Activated naive CD8-positive, alpha-beta T cell treated with anti-CD3 and anti-CD28 coated beads, Interleukin-2, amount 10 ng/mL, durations not matched to agents 7 days and 5 days (primary cell): ENCODE measurements around the gene ADISSP. TPM values are rescaled to one million over a fixed set of nuclear protein-coding genes. Genes with fewer than 3 reads are reported as not detected.

Source experiments
- ATAC-seq: fragments of 150-1000 bp; cut with Tn5 transposase; one replicate; pipeline ENCODE4 v1.10.0; 2021; ENCODE audit warnings: low read depth, moderate library complexity
- POLR2A ChIA-PET: fragments of 350-600 bp; sonication (Branson Sonifier 250); formaldehyde crosslinking; loops from one replicate; lab custom pipeline; 2021; ENCODE audit warnings: antibody characterized with exemption; lab: Charles Lee
- DNase-seq: peaks from one replicate; pipeline ENCODE4 v3.0.0; 2021
- H3K27ac Mint-ChIP-seq: one replicate; pipeline ENCODE4 v1.8.0; 2022; ENCODE audit warnings: mild to moderate bottlenecking, mixed read lengths
- H3K27me3 Mint-ChIP-seq: one replicate; pipeline ENCODE4 v1.8.0; 2022; ENCODE audit warnings: mild to moderate bottlenecking, moderate library complexity, mixed read lengths
- H3K36me3 Mint-ChIP-seq: one replicate; pipeline ENCODE4 v1.8.0; 2021; ENCODE audit warnings: mild to moderate bottlenecking, mixed read lengths
- H3K4me1 Mint-ChIP-seq: one replicate; pipeline ENCODE4 v1.8.0; 2021; ENCODE audit warnings: mixed read lengths
- H3K4me3 Mint-ChIP-seq: one replicate; pipeline ENCODE4 v1.8.0; 2022; ENCODE audit warnings: mild to moderate bottlenecking, moderate library complexity, mixed read lengths
- H3K9me3 Mint-ChIP-seq: one replicate; pipeline ENCODE4 v1.8.0; 2021; ENCODE audit warnings: mixed read lengths
- total RNA-seq, 2 experiments: library from RNA; stranded (reverse); gene quantifications; one replicate each; pipeline ENCODE4 v1.2.3, GENCODE V29; 2021

The ADISSP gene
- total RNA-seq, 2 experiments from 2014 or later = 21.9 to 22.1 TPM

- Mint-ChIP-seq H3K27me3 (no peaks in the 10 kb centered on the region), H3K27ac (no peak overlapping the region), H3K36me3 (peaks cover 2% of the 10 kb centered on the region), H3K9me3 (no peaks in the 10 kb centered on the region), H3K4me3 (no peak overlapping the region), H3K4me1 (peaks cover 7% of the 10 kb centered on the region)
- POLR2A ChIA-PET = interaction anchor here (0.6 to 1.7 kb wide), 3 partner anchors 12 to 1375 kb away, joined by 3 to 5 read pairs (median 4); partner anchors contain the start of gene ADISSP
- ATAC-seq (no peak), DNase-seq (no peak)
Measured at GRCh38 chr20:3755814-3756480, 11.6 kb downstream of the ADISSP start.

GRCh38 chr20:3755269-3755668 is 12.3 kb downstream of the ADISSP start:
- Mint-ChIP-seq H3K4me3 (no peak overlapping the region), H3K27me3 (no peaks in the 10 kb centered on the region), H3K27ac (no peak overlapping the region), H3K4me1 (peaks cover 7% of the 10 kb centered on the region), H3K9me3 (no peaks in the 10 kb centered on the region), H3K36me3 (peaks cover 2% of the 10 kb centered on the region)
- POLR2A ChIA-PET = interaction anchor here (0.5 to 1.7 kb wide), 2 partner anchors 12 to 427 kb away, joined by 4 read pairs; partner anchors contain the start of gene ADISSP
- no peak for ATAC-seq
- no peak for DNase-seq

GRCh38 chr20:3754276-3754630 is 13.3 kb downstream of the ADISSP start:
- H3K4me1 Mint-ChIP-seq = peaks cover 7% of the 10 kb centered on the region
- no peak for ATAC-seq
- DNase-seq = no peak
- no peaks in the 10 kb centered on the region for H3K27me3 Mint-ChIP-seq
- POLR2A ChIA-PET = interaction anchor here (1.7 kb wide), 1 partner anchor 13 kb away, joined by 4 read pairs; the partner anchor contains the start of gene ADISSP
- no peaks in the 10 kb centered on the region for H3K9me3 Mint-ChIP-seq
- H3K4me3 Mint-ChIP-seq = no peak overlapping the region
- no peak overlapping the region for H3K27ac Mint-ChIP-seq
- H3K36me3 Mint-ChIP-seq = peaks cover 2% of the 10 kb centered on the region

GRCh38 chr20:3753501-3754275 is 13.9 kb downstream of the ADISSP start:
- POLR2A ChIA-PET = interaction anchor here (1.5 kb wide), 1 partner anchor 14 kb away, joined by 12 read pairs; the partner anchor contains the start of gene ADISSP
- ATAC-seq = no peak

GRCh38 chr20:3753098-3753497 is 14.5 kb downstream of the ADISSP start:
- H3K4me3 Mint-ChIP-seq = no peak overlapping the region
- POLR2A ChIA-PET = interaction anchor here (0.7 to 1.5 kb wide), 2 partner anchors 9 to 15 kb away, joined by 3 to 12 read pairs; partner anchors contain the start of gene ADISSP
- DNase-seq (no peak), ATAC-seq (peak; percentile 68)
- no peaks in the 10 kb centered on the region for H3K9me3 Mint-ChIP-seq
- H3K27ac Mint-ChIP-seq = no peak overlapping the region
- peaks cover 2% of the 10 kb centered on the region for H3K36me3 Mint-ChIP-seq
- no peaks in the 10 kb centered on the region for H3K27me3 Mint-ChIP-seq
- H3K4me1 Mint-ChIP-seq = peaks cover 7% of the 10 kb centered on the region

More at GRCh38 chr20:3753501-3754275, 13.9 kb downstream of the ADISSP start:
- no peak overlapping the region for H3K27ac Mint-ChIP-seq
- H3K36me3 Mint-ChIP-seq = peaks cover 2% of the 10 kb centered on the region
- no peak overlapping the region for H3K4me3 Mint-ChIP-seq
- no peak for DNase-seq
- no peaks in the 10 kb centered on the region for H3K27me3 Mint-ChIP-seq
- no peaks in the 10 kb centered on the region for H3K9me3 Mint-ChIP-seq
- peaks cover 7% of the 10 kb centered on the region for H3K4me1 Mint-ChIP-seq

- POLR2A ChIA-PET = interaction anchor here (0.7 to 1.5 kb wide), 2 partner anchors 10 to 15 kb away, joined by 3 to 12 read pairs; partner anchors contain the start of gene ADISSP
Measured at GRCh38 chr20:3752386-3752759, 15.2 kb downstream of the ADISSP start.

GRCh38 chr20:3751675-3752385 is 15.7 kb downstream of the ADISSP start:
- no peaks in the 10 kb centered on the region for H3K9me3 Mint-ChIP-seq
- ATAC-seq (peak; percentile 46), DNase-seq (peak; percentile 67)
- peaks cover 7% of the 10 kb centered on the region for H3K4me1 Mint-ChIP-seq
- H3K27me3 Mint-ChIP-seq = peaks cover under 1% of the 10 kb centered on the region
- POLR2A ChIA-PET = interaction anchor here (2.0 kb wide), 1 partner anchor 16 kb away, joined by 8 read pairs; the partner anchor contains the start of gene ADISSP
- no peak overlapping the region for H3K27ac Mint-ChIP-seq
- peak overlapping the region; percentile 69 for H3K4me3 Mint-ChIP-seq
- H3K36me3 Mint-ChIP-seq = no peaks in the 10 kb centered on the region

More at GRCh38 chr20:3752386-3752759, 15.2 kb downstream of the ADISSP start:
- no peak for ATAC-seq
- peaks cover 2% of the 10 kb centered on the region for H3K36me3 Mint-ChIP-seq
- H3K27ac Mint-ChIP-seq = no peak overlapping the region
- DNase-seq = no peak
- H3K27me3 Mint-ChIP-seq = no peaks in the 10 kb centered on the region
- peaks cover 7% of the 10 kb centered on the region for H3K4me1 Mint-ChIP-seq
- H3K4me3 Mint-ChIP-seq = peak overlapping the region; percentile 69
- no peaks in the 10 kb centered on the region for H3K9me3 Mint-ChIP-seq

- no peaks in the 10 kb centered on the region for H3K36me3 Mint-ChIP-seq
- H3K27me3 Mint-ChIP-seq = peaks cover 3% of the 10 kb centered on the region
- H3K9me3 Mint-ChIP-seq = no peaks in the 10 kb centered on the region
- POLR2A ChIA-PET = interaction anchor here (0.7 to 2.0 kb wide), 2 partner anchors 17 to 104 kb away, joined by 5 to 8 read pairs; partner anchors contain the start of gene ADISSP
- H3K4me3 Mint-ChIP-seq = peak overlapping the region; percentile 13
- DNase-seq (no peak), ATAC-seq (no peak)
- H3K27ac Mint-ChIP-seq = no peak overlapping the region
- H3K4me1 Mint-ChIP-seq = peaks cover 7% of the 10 kb centered on the region
Measured at GRCh38 chr20:3751305-3751674, 16.3 kb downstream of the ADISSP start.

- H3K9me3 Mint-ChIP-seq = no peaks in the 10 kb centered on the region
- peaks cover 11% of the 10 kb centered on the region for H3K4me1 Mint-ChIP-seq
- H3K4me3 Mint-ChIP-seq = no peak overlapping the region
- H3K36me3 Mint-ChIP-seq = no peaks in the 10 kb centered on the region
- peak; percentile 72 for DNase-seq
- POLR2A ChIA-PET = interaction anchor here (2.0 kb wide), 1 partner anchor 18 kb away, joined by 8 read pairs; the partner anchor contains the start of gene ADISSP
- H3K27me3 Mint-ChIP-seq = peaks cover 6% of the 10 kb centered on the region
- peak; percentile 41 for ATAC-seq
- no peak overlapping the region for H3K27ac Mint-ChIP-seq
Measured at GRCh38 chr20:3749689-3750531, 17.6 kb downstream of the ADISSP start.

GRCh38 chr20:3749087-3749688 is 18.4 kb downstream of the ADISSP start:
- no peaks in the 10 kb centered on the region for H3K36me3 Mint-ChIP-seq
- DNase-seq (no peak), ATAC-seq (no peak)
- no peak overlapping the region for H3K4me3 Mint-ChIP-seq
- H3K9me3 Mint-ChIP-seq = no peaks in the 10 kb centered on the region
- H3K4me1 Mint-ChIP-seq = peaks cover 16% of the 10 kb centered on the region
- H3K27ac Mint-ChIP-seq = no peak overlapping the region
- H3K27me3 Mint-ChIP-seq = peaks cover 13% of the 10 kb centered on the region
- POLR2A ChIA-PET = no interaction called here

- peaks cover 14% of the 10 kb centered on the region for H3K4me1 Mint-ChIP-seq
- no peak overlapping the region for H3K27ac Mint-ChIP-seq
- no peak for DNase-seq
- H3K9me3 Mint-ChIP-seq = no peaks in the 10 kb centered on the region
- peaks cover 13% of the 10 kb centered on the region for H3K27me3 Mint-ChIP-seq
- H3K36me3 Mint-ChIP-seq = no peaks in the 10 kb centered on the region
- no peak for ATAC-seq
- no peak overlapping the region for H3K4me3 Mint-ChIP-seq
- POLR2A ChIA-PET = interaction anchor here (0.7 kb wide), 1 partner anchor 16 kb away, joined by 3 read pairs; the partner anchor contains the start of gene HSPA12B
Measured at GRCh38 chr20:3748073-3748472, 19.5 kb downstream of the ADISSP start.

GRCh38 chr20:3747471-3747870 is 20.1 kb downstream of the ADISSP start:
- H3K27ac Mint-ChIP-seq = no peak overlapping the region
- H3K9me3 Mint-ChIP-seq = no peaks in the 10 kb centered on the region
- H3K36me3 Mint-ChIP-seq = no peaks in the 10 kb centered on the region
- H3K4me1 Mint-ChIP-seq = peaks cover 13% of the 10 kb centered on the region
- DNase-seq (no peak), ATAC-seq (no peak)
- POLR2A ChIA-PET = interaction anchor here (0.7 kb wide), 1 partner anchor 15 kb away, joined by 3 read pairs; the partner anchor contains the start of gene HSPA12B
- H3K4me3 Mint-ChIP-seq = no peak overlapping the region
- peaks cover 13% of the 10 kb centered on the region for H3K27me3 Mint-ChIP-seq
